ENCODE measurements around the gene PTPRJ. TPM values are rescaled to one million over a fixed set of nuclear protein-coding genes. Genes with fewer than 3 reads are reported as not detected.

Gene PTPRJ
- polyA plus RNA-seq, 1 donor from 2014 or later = 8.6 TPM

GRCh38 chr11:48044577-48044976 lies 64.2 kb downstream of the PTPRJ start (continued):
- no peak for TF ChIP-seq REST (IDR thresholded peaks at IDR 0.05; ENCODE audit: borderline replicate concordance)

- H3K79me2 ChIP-seq (replicated peaks; ENCODE audit: insufficient read depth, low read length) = no peaks in the 10 kb centered on the region
Observed at GRCh38 chr11:48045536-48045935, 65.2 kb downstream of the PTPRJ start.

More at GRCh38 chr11:48045536-48045935, 65.2 kb downstream of the PTPRJ start:
- Histone ChIP-seq H3K9ac (ENCODE audit: low read length) (no peak overlapping the region), H3K4me3 (ENCODE audit: low read length) (no peak overlapping the region), H3K9me3 (ENCODE audit: low read length) (no peaks in the 10 kb centered on the region), H3K27me3 (ENCODE audit: insufficient read depth, low read depth, low read length) (no peaks in the 10 kb centered on the region), H3K4me2 (ENCODE audit: low read length) (no peak overlapping the region), H4K20me1 (ENCODE audit: insufficient read depth) (no peaks in the 10 kb centered on the region), H2AFZ (ENCODE audit: low read depth, low read length) (no peak overlapping the region), H3K27ac (ENCODE audit: low read length) (no peak overlapping the region), H3F3A (ENCODE audit: insufficient read depth, low read length, poor library complexity, severe bottlenecking) (no peaks in the 10 kb centered on the region), H3K36me3 (ENCODE audit: insufficient read depth, low read length) (no peaks in the 10 kb centered on the region), H3K9me2 (ENCODE audit: insufficient read depth, low read length) (no peaks in the 10 kb centered on the region)
- no peak for TF ChIP-seq RAD21 (conservative IDR thresholded peaks at IDR 0.05)
- no peak for TF ChIP-seq SMC3 (conservative IDR thresholded peaks at IDR 0.05; ENCODE audit: poor library complexity)
- no peak for TF ChIP-seq TAF1 (IDR thresholded peaks at IDR 0.05; ENCODE audit: low read depth)
- no peak for TF ChIP-seq REST (IDR thresholded peaks at IDR 0.05; ENCODE audit: borderline replicate concordance)
- TF ChIP-seq CTCF (IDR thresholded peaks at IDR 0.05; ENCODE audit: poor library complexity, severe bottlenecking) = no peak
- TF ChIP-seq MXI1 (conservative IDR thresholded peaks at IDR 0.05; ENCODE audit: poor library complexity, severe bottlenecking) = no peak
- no peak for TF ChIP-seq EP300 (conservative IDR thresholded peaks at IDR 0.05; ENCODE audit: poor library complexity, severe bottlenecking)
- TF ChIP-seq POLR2AphosphoS5 (IDR thresholded peaks at IDR 0.05) = no peak
- no peak for TF ChIP-seq EZH2 (IDR thresholded peaks at IDR 0.05; ENCODE audit: borderline replicate concordance, insufficient read depth, low read length, poor library complexity, severe bottlenecking)
